ENCODE data around the gene SERPINB2.

DNA sequence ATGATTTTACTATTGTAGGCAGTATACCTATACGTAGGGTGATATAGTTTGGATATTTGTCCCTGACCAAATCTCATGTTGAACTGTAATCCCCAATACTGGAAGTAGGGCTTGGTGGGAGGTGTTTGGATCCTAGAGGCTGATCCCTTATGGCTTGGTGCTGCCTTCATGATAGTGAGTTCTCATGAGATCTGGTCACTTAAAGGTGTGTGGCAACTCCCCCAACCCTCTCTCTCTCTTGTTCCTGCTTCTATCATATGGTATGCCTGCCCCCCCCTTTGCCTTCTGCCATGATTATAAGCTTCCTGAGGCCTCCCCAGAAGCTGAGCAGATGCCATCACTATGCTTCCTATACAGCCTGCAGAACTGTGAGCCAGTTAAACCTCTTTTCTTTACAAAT lies 18.6 kb downstream of the SERPINB2 start:
- TF ChIP-seq CTCF (IDR thresholded peaks at IDR 0.05) (no peak), POLR2A (IDR thresholded peaks at IDR 0.05) (no peak)

All from esophagus squamous epithelium (tissue), 4 donors.